GM12875 (cell line): ENCODE measurements around the gene CTBP1.

Experiments
- H3K4me3 ChIP-seq: one replicate; pipeline ENCODE4 v1.5.1; 2011; ENCODE audit warnings: low read depth, low read length, control low read depth
- TF ChIP-seq, protein P1 (sequence below): IDR thresholded peaks from 2 replicates; pipeline ENCODE4 v1.5.1; 2011; ENCODE audit warnings: low read depth, mild to moderate bottlenecking, control low read depth, inconsistent platforms, low read length, moderate library complexity, borderline replicate concordance; ENCODE audit not compliant: insufficient read depth

The CTBP1 gene

DNA sequence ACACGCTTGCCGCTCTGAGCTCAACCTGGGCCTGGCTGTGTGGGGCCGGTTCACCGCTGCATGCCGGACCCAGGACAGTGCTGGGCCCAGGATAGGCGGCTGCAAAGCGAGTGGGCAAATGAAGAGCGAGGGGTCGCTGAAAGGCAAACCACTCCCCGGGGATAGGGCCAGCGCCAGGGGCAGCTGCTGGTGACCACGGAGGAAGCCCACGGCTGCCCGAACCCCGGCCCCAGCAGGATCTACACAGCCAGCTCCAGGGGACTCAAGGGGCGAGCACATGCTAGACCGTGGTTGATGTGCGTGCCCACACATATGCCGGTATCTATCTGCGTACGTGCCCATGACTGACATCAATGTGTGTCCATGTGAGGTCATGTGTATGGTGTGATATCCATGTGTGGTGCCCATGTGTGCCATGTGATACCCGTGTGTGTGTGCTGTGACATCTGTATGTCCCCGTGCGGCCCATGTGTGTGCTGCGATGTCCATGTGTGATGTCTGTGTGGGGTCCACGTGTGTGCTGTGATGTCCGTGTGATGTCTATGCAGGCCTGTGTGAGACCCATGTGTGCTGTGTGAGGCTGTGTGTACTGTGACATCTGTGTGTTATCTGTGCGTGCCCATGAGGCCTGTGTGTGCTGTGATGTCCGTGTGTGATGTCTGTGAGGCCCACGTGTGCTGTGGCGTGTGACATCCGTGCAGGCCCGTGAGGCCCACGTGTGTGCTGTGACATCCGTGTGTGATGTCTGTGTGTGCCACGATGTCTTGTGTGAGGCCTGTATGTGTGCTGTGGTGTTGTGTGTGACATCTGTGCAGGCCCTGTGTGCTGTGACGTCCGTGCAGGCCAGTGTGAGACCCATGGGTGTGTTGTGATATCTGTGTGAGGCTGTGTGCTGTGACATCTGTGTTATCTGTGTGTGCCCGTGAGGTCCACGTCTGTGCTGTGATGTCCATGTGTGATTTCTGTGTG lies 24.8 kb downstream of the CTBP1 start:
- TF ChIP-seq, protein P1, sequence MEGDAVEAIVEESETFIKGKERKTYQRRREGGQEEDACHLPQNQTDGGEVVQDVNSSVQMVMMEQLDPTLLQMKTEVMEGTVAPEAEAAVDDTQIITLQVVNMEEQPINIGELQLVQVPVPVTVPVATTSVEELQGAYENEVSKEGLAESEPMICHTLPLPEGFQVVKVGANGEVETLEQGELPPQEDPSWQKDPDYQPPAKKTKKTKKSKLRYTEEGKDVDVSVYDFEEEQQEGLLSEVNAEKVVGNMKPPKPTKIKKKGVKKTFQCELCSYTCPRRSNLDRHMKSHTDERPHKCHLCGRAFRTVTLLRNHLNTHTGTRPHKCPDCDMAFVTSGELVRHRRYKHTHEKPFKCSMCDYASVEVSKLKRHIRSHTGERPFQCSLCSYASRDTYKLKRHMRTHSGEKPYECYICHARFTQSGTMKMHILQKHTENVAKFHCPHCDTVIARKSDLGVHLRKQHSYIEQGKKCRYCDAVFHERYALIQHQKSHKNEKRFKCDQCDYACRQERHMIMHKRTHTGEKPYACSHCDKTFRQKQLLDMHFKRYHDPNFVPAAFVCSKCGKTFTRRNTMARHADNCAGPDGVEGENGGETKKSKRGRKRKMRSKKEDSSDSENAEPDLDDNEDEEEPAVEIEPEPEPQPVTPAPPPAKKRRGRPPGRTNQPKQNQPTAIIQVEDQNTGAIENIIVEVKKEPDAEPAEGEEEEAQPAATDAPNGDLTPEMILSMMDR = no peak
- H3K4me3 ChIP-seq = no peak overlapping the region

DNA sequence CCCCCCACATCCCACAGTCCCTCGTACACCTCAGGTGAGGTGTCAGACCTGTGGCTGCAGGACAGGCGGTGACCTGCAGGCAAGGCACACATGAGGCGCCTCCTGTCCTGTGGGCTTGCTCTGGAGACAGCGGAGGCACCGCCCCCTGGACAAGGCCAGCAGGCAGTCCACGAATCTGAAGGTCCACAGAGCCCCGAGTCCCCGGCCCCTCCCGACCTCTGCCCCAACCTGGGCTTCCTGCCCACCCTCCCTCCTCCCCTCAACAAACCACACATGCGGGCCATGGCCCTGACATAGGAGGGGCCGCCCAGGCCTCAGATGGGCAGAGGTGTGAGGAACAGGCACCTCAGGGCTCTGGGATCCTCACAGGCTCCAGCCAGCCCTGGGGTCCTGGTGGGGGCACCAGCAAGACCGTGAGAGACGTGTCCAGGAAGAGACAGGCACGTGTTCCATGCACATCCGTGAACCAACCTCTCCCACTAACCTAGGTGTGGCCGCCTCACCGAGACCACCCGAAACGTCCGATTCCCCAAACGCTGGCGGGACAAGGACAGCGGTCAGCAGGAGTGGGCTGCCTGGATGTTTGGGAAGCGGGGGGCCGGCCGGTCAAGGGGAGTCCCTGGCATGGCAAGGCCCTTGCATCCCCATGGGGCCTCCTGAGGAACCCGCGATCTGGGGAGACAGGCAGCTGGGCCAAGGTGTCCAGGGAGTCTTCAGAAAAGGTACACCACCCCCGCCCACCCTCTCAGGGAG lies 25.8 kb downstream of the CTBP1 start:
- H3K4me3 ChIP-seq = no peak overlapping the region
- TF ChIP-seq, protein P1 = no peak

DNA sequence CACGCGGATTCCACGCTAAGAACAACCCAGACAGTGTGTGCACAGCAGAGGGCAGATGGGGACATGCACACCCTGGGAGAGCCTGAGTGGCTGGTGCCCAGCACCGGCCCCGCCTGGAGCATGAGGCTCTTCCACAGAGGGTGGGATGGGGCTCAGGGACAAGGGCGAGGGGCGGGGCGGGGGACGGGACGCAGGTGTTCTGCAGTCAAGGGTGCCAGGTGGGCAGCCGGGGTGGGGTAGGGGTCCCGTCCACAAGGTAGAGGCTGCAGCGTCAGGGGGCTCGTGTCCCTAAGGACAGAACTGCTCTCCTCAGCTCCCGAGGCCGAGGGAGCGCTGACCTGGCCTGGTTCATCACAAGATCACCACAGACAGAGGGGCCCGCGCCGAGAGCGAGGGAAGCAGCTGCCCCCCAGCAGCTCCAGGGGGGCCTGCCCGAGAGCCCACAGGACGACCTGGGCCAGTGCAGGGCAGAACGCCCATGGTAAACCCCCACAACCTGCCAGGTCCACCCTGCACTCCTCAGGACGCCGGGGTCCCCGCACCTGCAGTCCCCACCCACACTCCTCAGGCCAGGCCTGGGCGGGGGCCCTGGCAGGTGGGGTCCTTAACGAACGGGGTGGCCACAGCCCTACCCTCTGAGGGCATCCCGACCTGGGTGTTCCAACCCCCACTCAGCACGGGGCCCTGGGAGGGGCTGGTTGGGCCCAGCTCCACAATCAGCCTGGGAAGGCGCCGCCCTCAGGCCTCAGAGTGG lies 26.7 kb downstream of the CTBP1 start:
- TF ChIP-seq, protein P1 = no peak
- no peak overlapping the region for H3K4me3 ChIP-seq

DNA sequence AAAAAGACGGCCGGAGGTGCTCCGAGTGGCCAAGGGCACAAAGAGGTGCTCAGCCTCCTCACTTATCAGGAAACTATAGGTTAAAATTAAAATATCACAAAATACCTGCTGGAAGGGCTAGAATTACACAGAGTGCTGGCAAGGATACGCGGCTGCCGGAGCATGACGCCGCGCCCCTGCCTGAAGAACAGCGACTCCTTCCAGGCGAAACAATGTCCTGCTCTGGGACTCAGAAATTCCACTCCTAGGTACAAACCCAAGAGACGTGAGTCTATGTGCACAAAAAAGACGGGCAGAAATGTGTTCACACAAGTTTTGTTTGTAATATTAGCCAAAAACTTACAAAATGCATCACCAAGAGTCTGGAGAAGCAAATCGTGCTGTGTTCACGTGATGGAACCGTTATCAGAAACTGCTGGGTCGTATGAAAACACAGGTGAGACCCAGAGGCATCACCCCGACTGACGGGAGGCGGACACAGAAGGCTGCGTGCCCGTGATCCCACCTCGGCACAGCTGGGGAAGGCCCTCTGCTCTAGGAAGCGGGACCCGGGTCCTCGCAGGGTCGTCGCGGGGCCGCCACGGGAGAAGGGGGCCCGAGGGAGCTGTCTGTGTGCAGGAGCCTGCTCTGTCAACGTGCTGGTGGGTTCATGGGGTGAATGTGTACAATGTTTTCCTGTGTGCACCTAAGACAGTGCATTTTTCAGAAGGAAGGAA lies 27.6 kb downstream of the CTBP1 start:
- no peak overlapping the region for H3K4me3 ChIP-seq
- TF ChIP-seq, protein P1 = no peak

DNA sequence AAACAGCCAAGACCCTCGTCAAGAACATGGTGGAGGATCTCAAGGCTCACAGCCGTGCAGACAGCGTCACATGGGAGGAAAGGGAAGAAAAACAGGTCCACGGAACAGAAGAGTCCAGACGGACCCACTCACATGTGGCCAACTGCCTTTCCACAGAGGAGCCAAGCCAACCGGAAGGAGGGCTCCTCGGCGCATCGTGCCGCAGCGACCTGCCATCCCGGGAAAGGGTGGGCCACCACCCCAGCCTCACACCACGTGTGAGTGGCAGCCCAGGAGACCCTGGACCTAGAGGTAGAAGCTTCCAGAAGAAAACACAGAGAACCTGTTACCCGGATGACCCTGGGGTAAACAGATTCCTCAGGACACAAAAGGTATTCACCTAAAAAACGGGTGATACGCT lies 28.4 kb downstream of the CTBP1 start:
- H3K4me3 ChIP-seq = no peak overlapping the region
- TF ChIP-seq, protein P1 = no peak

DNA sequence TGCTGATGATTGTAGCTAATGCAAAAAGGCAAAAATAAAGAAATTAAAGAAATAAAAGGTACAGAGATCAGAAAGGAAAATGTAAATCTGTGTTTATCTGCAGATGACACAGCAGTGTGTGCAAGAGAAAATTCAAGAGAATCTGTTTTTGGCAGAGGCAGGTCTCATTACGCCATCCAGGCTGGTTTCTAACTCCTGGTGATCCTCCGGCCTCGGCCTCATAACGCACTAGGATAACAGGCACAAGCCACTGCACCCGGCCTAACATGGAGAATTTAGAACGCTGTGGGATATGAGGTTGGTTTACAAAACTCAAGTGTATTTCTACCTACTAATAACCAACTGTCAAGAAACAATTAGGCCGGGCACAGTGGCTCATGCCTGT lies 29.4 kb downstream of the CTBP1 start:
- no peak overlapping the region for H3K4me3 ChIP-seq
- TF ChIP-seq, protein P1 = no peak
